ENCODE data around the gene KRTAP10-1. TPM values are rescaled to one million over a fixed set of nuclear protein-coding genes. Genes with fewer than 3 reads are reported as not detected.
"Not testable (repeated sequence)": the region's sequence is repeated elsewhere in the genome, so short reads cannot be mapped to it uniquely, and the experiment has no call there.

The KRTAP10-1 gene
- total RNA-seq, 1 experiment from 2014 or later, result not detected

GRCh38 chr21:44573630-44574456 is 33.8 kb upstream of the KRTAP10-1 start, which contains the start of gene KRTAP10-4:
KRTAP10-4 (plus strand) TSS chr21:44573729; CDS start chr21:44573759, 30 bp downstream.
- H3K36me3 ChIP-seq (ENCODE audit: control insufficient read depth, insufficient read depth, low read length); H3K9me3 ChIP-seq (ENCODE audit: control insufficient read depth, insufficient read depth, low read depth, low read length); intact Hi-C loops (cut with micrococcal nuclease; ENCODE audit: unreplicated experiment); CTCF ChIA-PET; H3K4me1 ChIP-seq (ENCODE audit: control insufficient read depth, insufficient read depth, low read length); POLR2A ChIA-PET; BruUV-seq (replicated peaks); H3K4me3 ChIP-seq (ENCODE audit: low read depth in 2 of 2, low read length in 2 of 2); in situ Hi-C loops (cut with HindIII; ENCODE audit: low pct_unique_long_range_greater_than_20kb, low sequenced_read_pairs); DNase-seq (ENCODE audit: low read depth, low spot score); H3K27me3 ChIP-seq (ENCODE audit: control insufficient read depth, insufficient read depth, low read length): not testable (repeated sequence)
- peak within 1 kb of the TSS; percentile 29; the same call in 1 of the 2 replicates for H3K27ac ChIP-seq (ENCODE audit: low read length)
- 0 out of 2 replicates have a peak, but pooled peaks have one; percentile 26 for ATAC-seq

GRCh38 chr21:44572959-44573583 is 33.1 kb upstream of the KRTAP10-1 start:
- TF ChIP-seq SIN3A (IDR thresholded peaks at IDR 0.05; ENCODE audit: borderline replicate concordance, insufficient read depth, low read depth, low read length) (no peak), CTCF (IDR thresholded peaks at IDR 0.05) (no peak), REST (IDR thresholded peaks at IDR 0.05; ENCODE audit: insufficient read depth in 1 of 2, low read depth in 2 of 2, low read length in 1 of 2) (no peak), TCF7L2 (IDR thresholded peaks at IDR 0.05; ENCODE audit: low read depth, low read length) (no peak), POLR2AphosphoS5 (IDR thresholded peaks at IDR 0.05; ENCODE audit: low read depth, low read length) (no peak)
- H3K4me3 ChIP-seq (ENCODE audit: low read depth in 2 of 2, low read length in 2 of 2), result no peak overlapping the region
- peak overlapping the region; percentile 29; the same call in 1 of the 2 replicates for H3K27ac ChIP-seq (ENCODE audit: low read length)
- H3K4me1 ChIP-seq (ENCODE audit: control insufficient read depth, insufficient read depth, low read length), result peaks cover 5% of the 10 kb centered on the region; the same call in 1 of the 2 replicates
- DNase-seq (ENCODE audit: low read depth, low spot score), result no peak
- intact Hi-C loops (cut with micrococcal nuclease; ENCODE audit: unreplicated experiment), result no loop called here
- H3K36me3 ChIP-seq (ENCODE audit: control insufficient read depth, insufficient read depth, low read length), result no peaks in the 10 kb centered on the region
- in situ Hi-C loops (cut with HindIII; ENCODE audit: low pct_unique_long_range_greater_than_20kb, low sequenced_read_pairs), result no loop called here
- BruUV-seq (replicated peaks), result no TSS peak
- no peaks in the 10 kb centered on the region for H3K27me3 ChIP-seq (ENCODE audit: control insufficient read depth, insufficient read depth, low read length)
- ChIA-PET POLR2A (no interaction called here), CTCF (no interaction called here)
- no peaks in the 10 kb centered on the region for H3K9me3 ChIP-seq (ENCODE audit: control insufficient read depth, insufficient read depth, low read depth, low read length)
- ATAC-seq, result peak; percentile 56; the same call in 1 of the 2 replicates
